Lower lobe of right lung (tissue), 2 donors: ENCODE results near the gene BMP10. TPM values are rescaled to one million over a fixed set of nuclear protein-coding genes. Genes with fewer than 3 reads are reported as not detected.
A peak's percentile ranks its signal among the peaks of the same experiment; 100 is the strongest.
"Not testable (repeated sequence)": the region's sequence is repeated elsewhere in the genome, so short reads cannot be mapped to it uniquely, and the experiment has no call there.

Experiments
- ATAC-seq, 2 donors: fragments of 200-7000 bp; cut with Tn5 transposase; one replicate each; pipeline ENCODE4 v1.9.1; 2020 to 2022; ENCODE audit warnings: mild to moderate bottlenecking in 2 of 2, moderate library complexity in 2 of 2
- DNase-seq: peaks from one replicate; pipeline ENCODE4 v3.0.0-alpha.2; 2020
- H3K27ac ChIP-seq: fragments of 200-600 bp; one replicate; pipeline ENCODE4 v1.8.0; 2022
- H3K27me3 ChIP-seq: fragments of 200-600 bp; one replicate; pipeline ENCODE4 v1.8.0; 2022; ENCODE audit warnings: low read depth
- H3K36me3 ChIP-seq: fragments of 200-600 bp; one replicate; pipeline ENCODE4 v1.8.0; 2022; ENCODE audit warnings: mild to moderate bottlenecking
- H3K4me1 ChIP-seq: fragments of 200-600 bp; one replicate; pipeline ENCODE4 v1.8.0; 2022
- H3K4me3 ChIP-seq: fragments of 200-600 bp; one replicate; pipeline ENCODE4 v1.8.0; 2022; ENCODE audit warnings: mild to moderate bottlenecking
- H3K9me3 ChIP-seq: fragments of 200-600 bp; one replicate; pipeline ENCODE4 v1.8.0; 2022
- CTCF ChIP-seq: fragments of 200-600 bp; IDR thresholded peaks from one replicate; pipeline ENCODE4 v1.8.0; 2022; ENCODE audit warnings: antibody characterized with exemption, mild to moderate bottlenecking
- intact Hi-C: fragments of 100-400 bp; cut with DNase I; formaldehyde crosslinking; loops from one replicate; pipeline ENCODE4 v1.11.0; 2022
- total RNA-seq: library from RNA; stranded (reverse); fragmentation: NEBNext Ultra II Directional; extraction: Animal tissue kit (Norgen Biotek cat#: 25700); gene quantifications from one replicate; pipeline ENCODE4 v1.2.1, GENCODE V29; 2021
- donor health status: DM: no; HTN: yes; CAD: no; lungs with severe emphysema.

The BMP10 gene
- total RNA-seq, 1 donor from 2014 or later: 0.24 TPM

GRCh38 chr2:68905116-68905515 is 33.9 kb upstream of the BMP10 start:
- Histone ChIP-seq H3K4me3 (no peak overlapping the region), H3K4me1 (peaks cover 19% of the 10 kb centered on the region), H3K27me3 (no peaks in the 10 kb centered on the region), H3K27ac (no peak overlapping the region), H3K36me3 (no peaks in the 10 kb centered on the region), H3K9me3 (no peaks in the 10 kb centered on the region)
- ATAC-seq (no peak), DNase-seq (no peak)
- TF ChIP-seq CTCF: no peak
- intact Hi-C loops: no loop called here

GRCh38 chr2:68901561-68901960 is 30.4 kb upstream of the BMP10 start:
- H3K9me3 ChIP-seq: no peaks in the 10 kb centered on the region
- H3K27me3 ChIP-seq: no peaks in the 10 kb centered on the region
- H3K4me1 ChIP-seq: no peaks in the 10 kb centered on the region
- H3K36me3 ChIP-seq: no peaks in the 10 kb centered on the region
- no peak for TF ChIP-seq CTCF
- ATAC-seq: no peak
- intact Hi-C loops: no loop called here
- H3K27ac ChIP-seq: no peak overlapping the region
- H3K4me3 ChIP-seq: no peak overlapping the region
- DNase-seq: no peak

GRCh38 chr2:68901199-68901514 is 30.0 kb upstream of the BMP10 start:
- no peak for TF ChIP-seq CTCF
- no peak for ATAC-seq
- intact Hi-C loops: no loop called here
- Histone ChIP-seq H3K27ac (no peak overlapping the region), H3K4me1 (no peaks in the 10 kb centered on the region), H3K9me3 (no peaks in the 10 kb centered on the region), H3K36me3 (no peaks in the 10 kb centered on the region), H3K27me3 (no peaks in the 10 kb centered on the region), H3K4me3 (no peak overlapping the region)
- no peak for DNase-seq

GRCh38 chr2:68900496-68901198 is 29.4 kb upstream of the BMP10 start:
- no peak for DNase-seq
- ATAC-seq: no peak
- TF ChIP-seq CTCF: no peak
- no peaks in the 10 kb centered on the region for H3K36me3 ChIP-seq
- no peaks in the 10 kb centered on the region for H3K27me3 ChIP-seq
- no peak overlapping the region for H3K27ac ChIP-seq
- H3K4me3 ChIP-seq: no peak overlapping the region
- intact Hi-C loops: no loop called here
- H3K9me3 ChIP-seq: no peaks in the 10 kb centered on the region
- H3K4me1 ChIP-seq: no peaks in the 10 kb centered on the region

- H3K36me3 ChIP-seq, H3K4me3 ChIP-seq, H3K4me1 ChIP-seq, DNase-seq, H3K27me3 ChIP-seq, intact Hi-C loops, ATAC-seq, H3K27ac ChIP-seq, H3K9me3 ChIP-seq: not testable (repeated sequence)
Measured at GRCh38 chr2:68895981-68896380, 24.8 kb upstream of the BMP10 start.

- intact Hi-C loops: no loop called here
- Histone ChIP-seq H3K9me3 (no peaks in the 10 kb centered on the region), H3K4me3 (no peak overlapping the region), H3K36me3 (no peaks in the 10 kb centered on the region), H3K27ac (no peak overlapping the region), H3K4me1 (peaks cover 3% of the 10 kb centered on the region), H3K27me3 (no peaks in the 10 kb centered on the region)
- DNase-seq (no peak), ATAC-seq (peak in 1 of 2 donors; percentile 29)
- no peak for TF ChIP-seq CTCF
Measured at GRCh38 chr2:68889500-68889899, 18.3 kb upstream of the BMP10 start.
